ENCODE measurements around the gene EMC8.

DNA sequence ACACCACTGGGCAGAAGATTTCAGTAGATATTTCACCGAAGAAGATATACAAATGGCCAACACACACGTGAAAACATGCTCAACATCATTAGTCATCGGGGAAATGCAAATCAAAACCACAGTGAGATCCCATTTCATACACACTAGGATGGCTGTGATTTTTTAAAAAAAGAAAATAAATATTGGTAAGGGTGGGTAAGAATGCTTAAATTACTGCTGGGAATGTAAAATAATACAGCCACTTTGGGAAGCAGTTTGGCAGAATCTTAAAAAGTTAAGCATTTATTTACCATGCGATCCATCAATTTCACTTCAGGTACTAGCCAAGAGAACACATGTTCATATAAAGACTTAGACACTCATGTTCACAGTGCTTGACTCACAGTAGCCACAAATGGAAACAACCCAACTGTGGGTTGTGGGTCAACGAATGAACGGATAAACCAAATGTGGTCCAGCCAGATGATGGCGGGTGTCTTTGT, 42.0 kb downstream of the EMC8 start:
- TF ChIP-seq, protein P1, sequence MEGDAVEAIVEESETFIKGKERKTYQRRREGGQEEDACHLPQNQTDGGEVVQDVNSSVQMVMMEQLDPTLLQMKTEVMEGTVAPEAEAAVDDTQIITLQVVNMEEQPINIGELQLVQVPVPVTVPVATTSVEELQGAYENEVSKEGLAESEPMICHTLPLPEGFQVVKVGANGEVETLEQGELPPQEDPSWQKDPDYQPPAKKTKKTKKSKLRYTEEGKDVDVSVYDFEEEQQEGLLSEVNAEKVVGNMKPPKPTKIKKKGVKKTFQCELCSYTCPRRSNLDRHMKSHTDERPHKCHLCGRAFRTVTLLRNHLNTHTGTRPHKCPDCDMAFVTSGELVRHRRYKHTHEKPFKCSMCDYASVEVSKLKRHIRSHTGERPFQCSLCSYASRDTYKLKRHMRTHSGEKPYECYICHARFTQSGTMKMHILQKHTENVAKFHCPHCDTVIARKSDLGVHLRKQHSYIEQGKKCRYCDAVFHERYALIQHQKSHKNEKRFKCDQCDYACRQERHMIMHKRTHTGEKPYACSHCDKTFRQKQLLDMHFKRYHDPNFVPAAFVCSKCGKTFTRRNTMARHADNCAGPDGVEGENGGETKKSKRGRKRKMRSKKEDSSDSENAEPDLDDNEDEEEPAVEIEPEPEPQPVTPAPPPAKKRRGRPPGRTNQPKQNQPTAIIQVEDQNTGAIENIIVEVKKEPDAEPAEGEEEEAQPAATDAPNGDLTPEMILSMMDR (IDR thresholded peaks at IDR 0.05): no peak
- TF ChIP-seq EZH2 (IDR thresholded peaks at IDR 0.05; ENCODE audit: borderline replicate concordance, insufficient read depth, low read depth, low read length, poor library complexity, severe bottlenecking): no peak
